HCT116 (cell line): ENCODE results near the gene GUCY2D. TPM values are rescaled to one million over a fixed set of nuclear protein-coding genes. Genes with fewer than 3 reads are reported as not detected.

Experiments
- ATAC-seq: fragments of 200-7000 bp; cut with Tn5 transposase; 2 replicates; pipeline ENCODE4 v1.9.1; 2020; ENCODE audit warnings: mild to moderate bottlenecking, moderate library complexity
- BruUV-seq: library from RNA; stranded (reverse); fragments of 400-500 nt; replicated peaks from 2 replicates; lab custom pipeline; 2021; lab: Mats Ljungman, UMichigan
- CTCF ChIA-PET: fragments of 300-600 bp; sonication (Branson Sonifier 250); formaldehyde crosslinking; loops from one replicate; lab custom pipeline; 2021; ENCODE audit warnings: antibody characterized with exemption; lab: Charles Lee
- POLR2A ChIA-PET: fragments of 300-600, 350-600 bp; sonication (Branson Sonifier 250); formaldehyde crosslinking; loops from one replicate; lab custom pipeline; 2021; ENCODE audit warnings: antibody characterized with exemption; lab: Charles Lee
- RAD21 ChIA-PET, 2 experiments: fragments of 300-600 bp; sonication (Branson Sonifier 250); formaldehyde crosslinking; loops; one replicate each; lab custom pipeline; 2023; ENCODE audit warnings: low total read pairs in 2 of 2; ENCODE audit not compliant: uncharacterized antibody in 2 of 2, unreplicated experiment in 2 of 2, low non-redundant PET in 1 of 2; lab: Charles Lee
- DNase-seq: peaks from one replicate; pipeline ENCODE4 v3.0.0-alpha.2; 2010; ENCODE audit warnings: low read depth, low spot score
- H2AFZ ChIP-seq: fragments of 200-600 bp; shearing (Covaris generic), sonication (generic); 2 replicates; pipeline ENCODE4 v1.6.1; 2017; ENCODE audit warnings: low read depth, mixed run types, mixed read lengths, antibody characterized with exemption, low read length; ENCODE audit not compliant: poor library complexity, severe bottlenecking
- H3K27ac ChIP-seq: 2 replicates; pipeline ENCODE4 v1.5.1; 2012; ENCODE audit warnings: low read depth, low read length
- H3K27me3 ChIP-seq: fragments of 200-600 bp; sonication (generic); 2 replicates; pipeline ENCODE4 v1.6.1; 2016; ENCODE audit warnings: mixed run types, low read length, mixed read lengths; ENCODE audit not compliant: insufficient read depth
- H3K36me3 ChIP-seq, 2 experiments: fragments of 200-500 bp in 1 of 2; fragments of 200-600 bp in 1 of 2; sonication (Bioruptor generic) in 1 of 2; sonication (generic) in 1 of 2; 2 replicates each; pipeline versions ENCODE4 v1.5.1 to v1.6.1; 2014 to 2016; ENCODE audit warnings: low read length in 2 of 2, inconsistent platforms in 1 of 2, mixed read lengths in 1 of 2, mixed run types in 1 of 2; ENCODE audit not compliant: insufficient read depth in 2 of 2, control insufficient read depth in 1 of 2
- H3K4me1 ChIP-seq, 2 experiments: fragments of 200-600 bp in 1 of 2; sonication (generic) in 1 of 2; 2 replicates each; pipeline versions ENCODE4 v1.5.1 to v1.6.1; 2012 to 2017; ENCODE audit warnings: low read length in 2 of 2, inconsistent platforms in 1 of 2, mild to moderate bottlenecking in 1 of 2, mixed read lengths in 1 of 2, mixed run types in 1 of 2, moderate library complexity in 1 of 2; ENCODE audit not compliant: insufficient read depth in 2 of 2, control insufficient read depth in 1 of 2
- H3K4me2 ChIP-seq: fragments of 200-600 bp; sonication (generic); 2 replicates; pipeline ENCODE4 v1.6.1; 2017; ENCODE audit warnings: mixed run types, low read length, mixed read lengths
- H3K4me3 ChIP-seq, 2 experiments: fragments of 200-600 bp in 1 of 2; sonication (generic) in 1 of 2; replicated peaks in 1 of 2; 2 replicates each; pipeline ENCODE4 v1.5.1; 2011 to 2016; ENCODE audit warnings: low read length in 2 of 2, control low read depth in 1 of 2, low read depth in 1 of 2, mild to moderate bottlenecking in 1 of 2, mixed read lengths in 1 of 2, mixed run types in 1 of 2
- H3K79me2 ChIP-seq: fragments of 200-600 bp; sonication (generic); 2 replicates; pipeline ENCODE4 v1.6.1; 2017; ENCODE audit warnings: mild to moderate bottlenecking, mixed run types, low read length, moderate library complexity, mixed read lengths; ENCODE audit not compliant: insufficient read depth
- H3K9ac ChIP-seq: fragments of 200-600 bp; sonication (generic); 2 replicates; pipeline ENCODE4 v1.6.1; 2016; ENCODE audit warnings: low read length, mixed read lengths
- H3K9me2 ChIP-seq: fragments of 200-600 bp; sonication (generic), shearing (Covaris generic); 2 replicates; pipeline ENCODE4 v1.6.1; 2017; ENCODE audit warnings: mixed run types, mild to moderate bottlenecking, moderate library complexity; ENCODE audit not compliant: insufficient read depth
- H3K9me3 ChIP-seq, 2 experiments: fragments of 200-500 bp in 1 of 2; fragments of 200-600 bp in 1 of 2; sonication (Bioruptor generic) in 1 of 2; sonication (generic) in 1 of 2; 2 replicates each; pipeline ENCODE4 v1.6.1; 2014 to 2017; ENCODE audit warnings: low read length in 2 of 2, mixed read lengths in 2 of 2, inconsistent platforms in 1 of 2, low read depth in 1 of 2, mild to moderate bottlenecking in 1 of 2, mixed run types in 1 of 2, moderate library complexity in 1 of 2; ENCODE audit not compliant: control insufficient read depth in 1 of 2, insufficient read depth in 1 of 2
- H4K20me1 ChIP-seq: fragments of 200-600 bp; sonication (generic), shearing (Covaris generic); 2 replicates; pipeline ENCODE4 v1.6.1; 2017; ENCODE audit warnings: mixed run types, mild to moderate bottlenecking, moderate library complexity; ENCODE audit not compliant: insufficient read depth
- CBX3 ChIP-seq: IDR thresholded peaks from 2 replicates; pipeline ENCODE4 v1.6.1; 2012; ENCODE audit warnings: low read depth
- CEBPB ChIP-seq: IDR thresholded peaks from 2 replicates; pipeline ENCODE4 v1.6.1; 2012; ENCODE audit warnings: low read depth
- FOSL1 ChIP-seq: IDR thresholded peaks from 2 replicates; pipeline ENCODE4 v1.6.1; 2012; ENCODE audit warnings: low read depth
- JUND ChIP-seq: IDR thresholded peaks from 2 replicates; pipeline ENCODE4 v1.6.1; 2012
- POLR2A ChIP-seq: IDR thresholded peaks from 2 replicates; pipeline ENCODE4 v1.7.0; 2011; ENCODE audit warnings: borderline replicate concordance; ENCODE audit not compliant: insufficient read depth, insufficient read length; ENCODE audit errors: extremely low read depth
- SIN3A ChIP-seq: IDR thresholded peaks from 2 replicates; pipeline ENCODE4 v1.6.1; 2012; ENCODE audit warnings: low read depth
- SRF ChIP-seq: IDR thresholded peaks from 2 replicates; pipeline ENCODE4 v1.6.1; 2012; ENCODE audit warnings: low read depth
- YY1 ChIP-seq: IDR thresholded peaks from 2 replicates; pipeline ENCODE4 v1.6.1; 2011; ENCODE audit warnings: low read length, low read depth, moderate library complexity, mild to moderate bottlenecking; ENCODE audit not compliant: insufficient replicate concordance; ENCODE audit errors: extremely low read depth
- ZFX ChIP-seq: fragments of 450-650 bp; IDR thresholded peaks from 2 replicates; pipeline ENCODE4 v1.6.1; 2017
- intact Hi-C: fragments of 100-400 bp; cut with micrococcal nuclease; formaldehyde crosslinking; loops from 2 replicates; pipeline ENCODE4 v1.10.0; 2022
- total RNA-seq: library from RNA; stranded (reverse); gene quantifications from one replicate; pipeline ENCODE4 v1.2.1, GENCODE V29; 2021; ENCODE audit not compliant: unreplicated experiment
- TF ChIP-seq, protein P1 (sequence below): IDR thresholded peaks from 2 replicates; pipeline ENCODE4 v1.6.1; 2012

Gene GUCY2D
- total RNA-seq, 1 experiment from 2014 or later, result 1.4 TPM

DNA sequence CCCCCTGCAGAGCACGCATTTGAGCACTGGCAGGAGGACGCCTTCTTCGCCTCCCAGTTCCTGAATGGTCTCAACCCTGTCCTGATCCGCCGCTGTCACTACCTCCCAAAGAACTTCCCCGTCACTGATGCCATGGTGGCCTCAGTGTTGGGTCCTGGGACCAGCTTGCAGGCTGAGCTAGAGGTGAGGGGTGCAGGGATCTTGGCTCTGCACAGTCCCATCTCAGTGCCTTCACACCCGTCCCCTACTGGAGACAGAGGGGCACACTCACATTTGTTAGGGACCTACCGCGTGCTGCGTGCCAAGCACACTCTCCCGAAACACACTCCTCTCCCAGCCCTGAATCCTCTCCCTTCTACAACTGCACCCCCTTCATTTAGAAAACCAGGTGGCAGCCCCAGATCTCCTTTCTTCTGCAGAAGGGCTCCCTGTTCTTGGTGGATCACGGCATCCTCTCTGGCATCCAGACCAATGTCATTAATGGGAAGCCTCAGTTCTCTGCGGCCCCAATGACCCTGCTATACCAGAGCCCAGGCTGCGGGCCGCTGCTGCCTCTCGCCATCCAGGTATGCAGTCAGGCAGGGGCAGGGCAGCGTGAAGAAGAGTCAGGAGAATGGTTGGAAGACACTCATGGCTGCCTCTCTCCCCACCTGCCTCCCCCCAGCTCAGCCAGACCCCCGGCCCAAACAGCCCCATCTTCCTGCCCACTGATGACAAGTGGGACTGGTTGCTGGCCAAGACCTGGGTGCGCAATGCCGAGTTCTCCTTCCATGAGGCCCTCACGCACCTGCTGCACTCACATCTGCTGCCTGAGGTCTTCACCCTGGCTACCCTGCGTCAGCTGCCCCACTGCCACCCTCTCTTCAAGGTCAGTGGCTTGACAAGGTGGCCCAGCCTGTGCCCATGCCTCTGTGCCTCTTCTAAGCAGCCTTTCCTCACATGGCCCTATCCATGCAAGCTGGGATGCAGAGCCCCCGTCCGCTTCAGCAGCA, 42.7 kb downstream of the GUCY2D start:
- TF ChIP-seq JUND, result no peak
- TF ChIP-seq ZFX, result no peak
- TF ChIP-seq FOSL1, result no peak
- TF ChIP-seq YY1, result no peak
- no peak for TF ChIP-seq SRF
- CTCF ChIA-PET, result no interaction called here
- no peaks in the 10 kb centered on the region for H3K36me3 ChIP-seq
- no peaks in the 10 kb centered on the region for H3K9me3 ChIP-seq
- RAD21 ChIA-PET, result no interaction called here
- no peak overlapping the region for H3K27ac ChIP-seq
- H4K20me1 ChIP-seq, result no peaks in the 10 kb centered on the region
- H3K9me2 ChIP-seq, result no peaks in the 10 kb centered on the region
- peaks cover 0 to 6% of the 10 kb centered on the region in 2 experiments; a peak in 1 of 4 replicates for H3K4me1 ChIP-seq
- H3K4me3 ChIP-seq, result no peak overlapping the region
- DNase-seq (no peak), ATAC-seq (no peak)
- intact Hi-C loops, result loop anchor here (5.0 kb wide), 1 partner anchor 53 kb away; no protein-coding TSS in a partner anchor
- no TSS peak for BruUV-seq
- no peak overlapping the region for H2AFZ ChIP-seq
- no peak overlapping the region for H3K9ac ChIP-seq
- POLR2A ChIA-PET, result no interaction called here
- no peak overlapping the region for H3K4me2 ChIP-seq
- H3K79me2 ChIP-seq, result no peaks in the 10 kb centered on the region
- no peaks in the 10 kb centered on the region for H3K27me3 ChIP-seq

DNA sequence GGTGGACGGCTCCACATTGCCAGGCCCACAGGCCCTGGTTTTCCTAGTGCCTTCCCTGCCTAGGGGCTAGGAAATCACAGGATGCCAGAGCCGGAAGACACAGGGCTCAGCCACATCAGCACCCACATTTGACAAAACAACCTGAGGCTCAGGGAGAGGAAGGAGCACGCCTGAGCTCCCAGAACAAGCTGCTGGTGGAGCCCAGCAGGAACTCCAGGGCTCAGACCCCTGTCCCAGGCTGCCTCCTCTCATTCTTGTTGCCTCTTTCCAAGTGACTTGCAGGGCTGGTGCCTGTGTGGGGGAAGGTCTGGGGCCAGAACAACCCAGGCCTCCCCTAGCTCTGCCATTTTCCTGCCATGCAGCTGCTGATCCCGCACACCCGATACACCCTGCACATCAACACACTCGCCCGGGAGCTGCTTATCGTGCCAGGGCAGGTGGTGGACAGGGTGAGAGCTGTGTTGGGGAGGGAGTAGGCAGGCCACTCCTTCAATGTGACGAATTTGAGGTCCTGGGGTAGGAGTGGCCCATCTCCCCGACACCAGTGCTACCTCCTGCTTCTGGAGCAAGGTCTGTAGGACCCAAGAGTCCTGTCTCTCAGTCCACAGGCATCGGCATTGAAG, 44.0 kb downstream of the GUCY2D start:
- BruUV-seq, result no TSS peak
- Histone ChIP-seq H4K20me1 (no peaks in the 10 kb centered on the region), H3K4me2 (no peak overlapping the region), H2AFZ (no peak overlapping the region), H3K27ac (no peak overlapping the region), H3K9me3 (no peaks in the 10 kb centered on the region), H3K27me3 (no peaks in the 10 kb centered on the region), H3K36me3 (no peaks in the 10 kb centered on the region), H3K9me2 (no peaks in the 10 kb centered on the region), H3K4me3 (no peak overlapping the region), H3K79me2 (no peaks in the 10 kb centered on the region), H3K9ac (no peak overlapping the region), H3K4me1 (no peaks in the 10 kb centered on the region)
- POLR2A ChIA-PET, result no interaction called here
- RAD21 ChIA-PET, result no interaction called here
- no peak for ATAC-seq
- DNase-seq, result no peak
- intact Hi-C loops, result no loop called here
- CTCF ChIA-PET, result no interaction called here
- TF ChIP-seq POLR2A, result no peak
- TF ChIP-seq SIN3A, result no peak
- no peak for TF ChIP-seq SRF
- TF ChIP-seq, protein P1, sequence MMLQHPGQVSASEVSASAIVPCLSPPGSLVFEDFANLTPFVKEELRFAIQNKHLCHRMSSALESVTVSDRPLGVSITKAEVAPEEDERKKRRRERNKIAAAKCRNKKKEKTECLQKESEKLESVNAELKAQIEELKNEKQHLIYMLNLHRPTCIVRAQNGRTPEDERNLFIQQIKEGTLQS, result no peak
- TF ChIP-seq CBX3, result no peak
- TF ChIP-seq CEBPB, result no peak
